Uterus (tissue), 2 donors: ENCODE measurements around the gene HYI.

Experiments used
- CTCF ChIP-seq, 4 experiments: fragments of 200-600 bp in 2 of 4; fragments of 450-650 bp in 2 of 4; sonication (generic) in 2 of 4; IDR thresholded peaks; one replicate each; pipeline ENCODE4 v1.5.1; 2016 to 2019; ENCODE audit warnings: antibody characterized with exemption in 4 of 4, mild to moderate bottlenecking in 2 of 4, moderate library complexity in 1 of 4
- POLR2A ChIP-seq, 2 donors: fragments of 450-650 bp; IDR thresholded peaks; one replicate each; pipeline ENCODE4 v1.6.1; 2016; ENCODE audit warnings: antibody characterized with exemption in 2 of 2, mild to moderate bottlenecking in 1 of 2, moderate library complexity in 1 of 2

- TF ChIP-seq CTCF (IDR thresholded peaks at IDR 0.05) (no peak), POLR2A (IDR thresholded peaks at IDR 0.05) (no peak)
These were observed 46.2 kb upstream of the HYI start for GRCh38 chr1:43499898-43500297.
